ENCODE results near the gene RTN4IP1. TPM values are rescaled to one million over a fixed set of nuclear protein-coding genes. Genes with fewer than 3 reads are reported as not detected.

Gene RTN4IP1
- total RNA-seq, 2 donors from 2014 or later, result 4.5 to 4.9 TPM

DNA sequence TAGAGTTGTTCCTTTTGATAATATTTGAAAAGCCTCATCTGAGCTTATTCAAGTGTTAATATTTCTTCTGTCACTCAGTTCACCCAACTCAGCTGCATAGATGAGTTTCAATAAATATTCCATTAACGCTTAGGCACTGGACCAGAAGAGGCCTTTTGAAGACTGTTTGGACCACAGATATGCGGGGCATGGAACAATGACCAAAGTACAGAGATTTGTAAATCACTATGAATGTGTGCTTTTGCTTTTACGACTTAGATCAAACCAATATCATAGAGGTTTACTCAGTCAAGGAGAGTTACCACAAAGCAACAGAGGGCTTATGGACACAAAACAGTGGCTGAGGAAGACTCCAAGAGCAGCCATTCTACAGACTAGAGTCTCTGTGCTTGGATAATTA lies 99.9 kb downstream of the RTN4IP1 start:
- intact Hi-C loops (cut with DNase I), result no loop called here
- WGBS, result 64% methylated on average over 3 of the region's 3 CpGs
- TF ChIP-seq POLR2A (IDR thresholded peaks at IDR 0.05) (no peak), POLR2AphosphoS5 (IDR thresholded peaks at IDR 0.05) (no peak)
- TF ChIP-seq, protein P1, sequence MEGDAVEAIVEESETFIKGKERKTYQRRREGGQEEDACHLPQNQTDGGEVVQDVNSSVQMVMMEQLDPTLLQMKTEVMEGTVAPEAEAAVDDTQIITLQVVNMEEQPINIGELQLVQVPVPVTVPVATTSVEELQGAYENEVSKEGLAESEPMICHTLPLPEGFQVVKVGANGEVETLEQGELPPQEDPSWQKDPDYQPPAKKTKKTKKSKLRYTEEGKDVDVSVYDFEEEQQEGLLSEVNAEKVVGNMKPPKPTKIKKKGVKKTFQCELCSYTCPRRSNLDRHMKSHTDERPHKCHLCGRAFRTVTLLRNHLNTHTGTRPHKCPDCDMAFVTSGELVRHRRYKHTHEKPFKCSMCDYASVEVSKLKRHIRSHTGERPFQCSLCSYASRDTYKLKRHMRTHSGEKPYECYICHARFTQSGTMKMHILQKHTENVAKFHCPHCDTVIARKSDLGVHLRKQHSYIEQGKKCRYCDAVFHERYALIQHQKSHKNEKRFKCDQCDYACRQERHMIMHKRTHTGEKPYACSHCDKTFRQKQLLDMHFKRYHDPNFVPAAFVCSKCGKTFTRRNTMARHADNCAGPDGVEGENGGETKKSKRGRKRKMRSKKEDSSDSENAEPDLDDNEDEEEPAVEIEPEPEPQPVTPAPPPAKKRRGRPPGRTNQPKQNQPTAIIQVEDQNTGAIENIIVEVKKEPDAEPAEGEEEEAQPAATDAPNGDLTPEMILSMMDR (IDR thresholded peaks at IDR 0.05), result no peak

DNA sequence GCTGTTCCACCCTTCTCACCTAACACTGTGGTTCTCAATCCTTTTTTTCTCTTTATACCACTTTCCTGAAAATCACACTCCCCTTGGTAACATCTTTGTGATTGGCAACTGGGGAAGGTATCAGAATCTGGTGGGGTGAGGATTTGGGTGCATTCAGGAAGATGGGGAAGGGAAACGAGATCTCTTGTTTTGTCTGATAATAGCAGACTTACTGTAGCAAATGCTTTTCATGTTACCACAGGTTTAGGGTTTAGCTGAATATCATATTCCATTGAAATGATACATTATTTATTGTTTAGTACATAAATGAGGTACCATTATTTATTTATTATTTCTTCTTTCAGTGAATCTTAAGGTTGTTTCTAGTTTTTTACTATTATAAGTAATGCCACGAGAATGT lies 100.8 kb downstream of the RTN4IP1 start:
- Histone ChIP-seq H3K4me1 (replicated peaks) (no peaks in the 10 kb centered on the region), H3K27ac (no peak overlapping the region), H3K36me3 (no peaks in the 10 kb centered on the region), H3K27me3 (replicated peaks; ENCODE audit: insufficient read depth) (no peaks in the 10 kb centered on the region), H3K9me3 (no peaks in the 10 kb centered on the region), H3K4me3 (no peak overlapping the region)
- 92% methylated on average over 2 of the region's 2 CpGs for WGBS
- intact Hi-C loops (cut with DNase I), result no loop called here
- no peak for TF ChIP-seq POLR2AphosphoS5 (IDR thresholded peaks at IDR 0.05)
- TF ChIP-seq POLR2A (IDR thresholded peaks at IDR 0.05), result no peak
- TF ChIP-seq, protein P1 (IDR thresholded peaks at IDR 0.05), result no peak
- no peak for DNase-seq (ENCODE audit: low spot score)

More for the DNA sequence above, 99.9 kb downstream of the RTN4IP1 start:
- no peaks in the 10 kb centered on the region for H3K27me3 ChIP-seq (replicated peaks; ENCODE audit: insufficient read depth)
- no peak overlapping the region for H3K27ac ChIP-seq
- H3K4me1 ChIP-seq (replicated peaks), result no peaks in the 10 kb centered on the region
- H3K4me3 ChIP-seq, result no peak overlapping the region
- H3K9me3 ChIP-seq, result no peaks in the 10 kb centered on the region
- H3K36me3 ChIP-seq, result no peaks in the 10 kb centered on the region
- no peak for DNase-seq (ENCODE audit: low spot score)

DNA sequence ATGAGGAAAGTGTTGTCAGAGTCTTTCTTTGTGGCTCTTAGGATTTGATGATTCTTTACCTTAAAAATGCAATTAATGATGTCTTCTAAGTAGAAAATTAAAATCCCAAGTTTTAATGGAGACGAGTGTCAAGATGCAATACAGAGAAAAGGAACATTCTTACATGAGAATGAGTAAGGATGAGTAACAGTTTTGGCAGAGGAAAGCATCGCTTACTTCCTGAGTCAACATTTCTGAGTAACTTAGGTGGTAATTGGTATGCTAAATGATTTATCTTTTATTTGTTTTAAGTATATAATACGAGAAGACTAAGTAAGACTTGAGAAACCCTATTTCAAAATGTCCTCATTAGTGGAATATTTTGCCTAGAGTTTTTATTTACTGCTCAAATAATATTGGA lies 101.3 kb downstream of the RTN4IP1 start:
- Histone ChIP-seq H3K27me3 (replicated peaks; ENCODE audit: insufficient read depth) (no peaks in the 10 kb centered on the region), H3K4me3 (no peak overlapping the region), H3K36me3 (no peaks in the 10 kb centered on the region), H3K27ac (no peak overlapping the region), H3K4me1 (replicated peaks) (no peaks in the 10 kb centered on the region), H3K9me3 (no peaks in the 10 kb centered on the region)
- 37% methylated on average over 3 of the region's 3 CpGs for WGBS
- TF ChIP-seq POLR2AphosphoS5 (IDR thresholded peaks at IDR 0.05) (no peak), POLR2A (IDR thresholded peaks at IDR 0.05) (no peak)
- TF ChIP-seq, protein P1 (IDR thresholded peaks at IDR 0.05), result no peak
- DNase-seq (ENCODE audit: low spot score), result no peak
- intact Hi-C loops (cut with DNase I), result no loop called here

DNA sequence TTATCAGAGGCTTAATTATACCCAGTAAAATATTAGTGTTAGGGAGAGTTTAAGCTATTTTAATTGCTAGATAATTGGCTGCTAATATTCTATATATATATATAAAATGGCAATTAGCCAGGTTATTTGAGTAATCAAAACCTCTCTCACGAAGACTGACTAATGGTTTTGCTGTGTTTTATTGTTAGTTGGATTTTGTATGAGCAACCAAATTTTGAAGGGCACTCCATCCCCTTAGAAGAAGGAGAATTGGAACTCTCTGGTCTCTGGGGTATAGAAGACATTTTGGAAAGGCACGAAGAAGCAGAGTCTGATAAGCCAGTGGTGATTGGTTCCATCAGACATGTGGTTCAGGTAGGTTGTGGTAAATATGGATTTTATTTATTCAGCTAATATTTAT lies 102.2 kb downstream of the RTN4IP1 start:
- Histone ChIP-seq H3K4me1 (replicated peaks) (no peaks in the 10 kb centered on the region), H3K36me3 (no peaks in the 10 kb centered on the region), H3K27ac (no peak overlapping the region), H3K4me3 (no peak overlapping the region), H3K27me3 (replicated peaks; ENCODE audit: insufficient read depth) (no peaks in the 10 kb centered on the region), H3K9me3 (no peaks in the 10 kb centered on the region)
- TF ChIP-seq POLR2AphosphoS5 (IDR thresholded peaks at IDR 0.05) (no peak), POLR2A (IDR thresholded peaks at IDR 0.05) (no peak)
- TF ChIP-seq, protein P1 (IDR thresholded peaks at IDR 0.05), result no peak
- WGBS, result 92% methylated on average over 2 of the region's 2 CpGs
- intact Hi-C loops (cut with DNase I), result no loop called here
- DNase-seq (ENCODE audit: low spot score), result no peak

DNA sequence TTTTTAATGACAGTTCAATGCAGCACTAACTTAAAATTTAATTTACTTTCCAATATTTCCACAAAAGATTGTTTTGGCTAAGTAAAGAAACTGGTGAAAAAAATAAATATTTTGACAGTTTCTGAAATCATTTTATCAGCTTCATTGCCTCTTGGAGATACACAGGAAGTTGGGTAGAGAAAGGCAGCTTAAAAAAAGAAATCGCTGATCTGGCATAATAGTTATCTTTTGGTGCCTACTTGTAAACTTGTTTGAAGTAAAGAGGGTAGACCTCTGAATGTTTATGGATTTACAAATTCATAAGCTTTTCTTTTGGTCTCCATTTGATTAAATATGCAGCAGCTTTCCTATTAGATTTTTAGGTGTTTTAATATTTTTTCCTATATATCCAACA lies 103.4 kb downstream of the RTN4IP1 start:
- no peaks in the 10 kb centered on the region for H3K4me1 ChIP-seq (replicated peaks)
- no peaks in the 10 kb centered on the region for H3K9me3 ChIP-seq
- intact Hi-C loops (cut with DNase I), result no loop called here
- H3K4me3 ChIP-seq, result no peak overlapping the region
- no peaks in the 10 kb centered on the region for H3K27me3 ChIP-seq (replicated peaks; ENCODE audit: insufficient read depth)
- no peaks in the 10 kb centered on the region for H3K36me3 ChIP-seq
- peak overlapping the region in 1 of 2 donors; percentile 25 for H3K27ac ChIP-seq
- TF ChIP-seq POLR2A (IDR thresholded peaks at IDR 0.05) (no peak), POLR2AphosphoS5 (IDR thresholded peaks at IDR 0.05) (no peak)
- TF ChIP-seq, protein P1 (IDR thresholded peaks at IDR 0.05), result no peak
- 92% methylated on average over 1 of the region's 1 CpG for WGBS
- no peak for DNase-seq (ENCODE audit: low spot score)

All from prostate gland (tissue), 2 donors.